SJCRH30 (cell line): ENCODE results near the gene SUN1. TPM values are rescaled to one million over a fixed set of nuclear protein-coding genes. Genes with fewer than 3 reads are reported as not detected.
"Not testable (repeated sequence)": the region's sequence is repeated elsewhere in the genome, so short reads cannot be mapped to it uniquely, and the experiment has no call there.

Experiments
- DNase-seq, 2 experiments: peaks; one replicate each; pipeline ENCODE4 v3.0.0-alpha.2; 2015 to 2020
- H3K27ac ChIP-seq: fragments of 250-450 bp; sonication (Bioruptor Pico); 2 replicates; pipeline ENCODE4 v1.5.1; 2020; ENCODE audit warnings: mild to moderate bottlenecking, moderate library complexity
- H3K27me3 ChIP-seq: fragments of 250-450 bp; sonication (Bioruptor Pico); 2 replicates; pipeline ENCODE4 v1.5.1; 2020; ENCODE audit warnings: mild to moderate bottlenecking, moderate library complexity
- H3K36me3 ChIP-seq: fragments of 250-450 bp; sonication (Bioruptor Pico); 2 replicates; pipeline ENCODE4 v1.5.1; 2020; ENCODE audit warnings: mild to moderate bottlenecking, moderate library complexity
- H3K4me1 ChIP-seq: fragments of 250-450 bp; sonication (Bioruptor Pico); 2 replicates; pipeline ENCODE4 v1.5.1; 2020; ENCODE audit warnings: mild to moderate bottlenecking, moderate library complexity
- H3K4me3 ChIP-seq: fragments of 250-450 bp; sonication (Bioruptor Pico); 2 replicates; pipeline ENCODE4 v1.5.1; 2020; ENCODE audit warnings: mild to moderate bottlenecking, moderate library complexity
- H3K9me3 ChIP-seq: fragments of 250-450 bp; sonication (Bioruptor Pico); replicated peaks from 2 replicates; pipeline ENCODE4 v1.5.1; 2020; ENCODE audit warnings: mild to moderate bottlenecking, moderate library complexity
- total RNA-seq: library from RNA; depleted of rRNA; stranded (reverse); fragments of >200 nt; shearing (Covaris generic); gene quantifications from 2 replicates; pipeline ENCODE4 v1.2.3, GENCODE V29; 2014

SUN1 gene
- total RNA-seq, 1 experiment from 2014 or later: 83.3 TPM

- H3K27me3 ChIP-seq: no peaks in the 10 kb centered on the region
- peaks cover 12% of the 10 kb centered on the region for H3K4me1 ChIP-seq
- H3K27ac ChIP-seq: no peak overlapping the region
- H3K4me3 ChIP-seq: no peak overlapping the region
- DNase-seq: no peak
- no peaks in the 10 kb centered on the region for H3K9me3 ChIP-seq
- no peaks in the 10 kb centered on the region for H3K36me3 ChIP-seq
Measured at GRCh38 chr7:800692-801091, 31.6 kb upstream of the SUN1 start.

- not testable (repeated sequence) for H3K9me3 ChIP-seq, H3K4me3 ChIP-seq, H3K36me3 ChIP-seq, DNase-seq, H3K27me3 ChIP-seq
- Histone ChIP-seq H3K4me1 (peaks cover 12% of the 10 kb centered on the region), H3K27ac (peak overlapping the region; percentile 32; the same call in 1 of the 2 replicates)
Measured at GRCh38 chr7:801351-801750, 30.9 kb upstream of the SUN1 start.

GRCh38 chr7:801940-802381 is 30.3 kb upstream of the SUN1 start:
- Histone ChIP-seq H3K36me3 (no peaks in the 10 kb centered on the region), H3K27me3 (no peaks in the 10 kb centered on the region), H3K4me1 (peaks cover 10% of the 10 kb centered on the region), H3K9me3 (no peaks in the 10 kb centered on the region), H3K27ac (peak overlapping the region; percentile 32; the same call in 1 of the 2 replicates), H3K4me3 (peak overlapping the region; percentile 31)
- DNase-seq: peak; percentile 87 to 88

- no peaks in the 10 kb centered on the region for H3K9me3 ChIP-seq
- no peak for DNase-seq
- H3K36me3 ChIP-seq: no peaks in the 10 kb centered on the region
- peak overlapping the region; percentile 31 for H3K4me3 ChIP-seq
- H3K27ac ChIP-seq: peak overlapping the region; percentile 32; the same call in 1 of the 2 replicates
- H3K4me1 ChIP-seq: peaks cover 5% of the 10 kb centered on the region; the same call in 1 of the 2 replicates
- no peaks in the 10 kb centered on the region for H3K27me3 ChIP-seq
Measured at GRCh38 chr7:802500-803242, 29.6 kb upstream of the SUN1 start.

GRCh38 chr7:803243-803635 is 29.0 kb upstream of the SUN1 start:
- Histone ChIP-seq H3K36me3 (no peaks in the 10 kb centered on the region), H3K9me3 (no peaks in the 10 kb centered on the region), H3K4me3 (no peak overlapping the region), H3K27ac (no peak overlapping the region), H3K4me1 (no peaks in the 10 kb centered on the region), H3K27me3 (no peaks in the 10 kb centered on the region)
- no peak for DNase-seq

GRCh38 chr7:803796-804195 is 28.5 kb upstream of the SUN1 start:
- not testable (repeated sequence) for H3K9me3 ChIP-seq, H3K27me3 ChIP-seq, H3K36me3 ChIP-seq, H3K4me3 ChIP-seq, H3K27ac ChIP-seq, H3K4me1 ChIP-seq, DNase-seq

GRCh38 chr7:805261-805660 is 27.0 kb upstream of the SUN1 start:
- no peak for DNase-seq
- Histone ChIP-seq H3K36me3 (no peaks in the 10 kb centered on the region), H3K9me3 (no peaks in the 10 kb centered on the region), H3K4me1 (no peaks in the 10 kb centered on the region), H3K27ac (no peak overlapping the region), H3K27me3 (no peaks in the 10 kb centered on the region), H3K4me3 (no peak overlapping the region)

- H3K9me3 ChIP-seq: no peaks in the 10 kb centered on the region
- no peak overlapping the region for H3K27ac ChIP-seq
- H3K4me1 ChIP-seq: peaks cover 4% of the 10 kb centered on the region
- H3K4me3 ChIP-seq: no peak overlapping the region
- H3K27me3 ChIP-seq: no peaks in the 10 kb centered on the region
- DNase-seq: no peak
- H3K36me3 ChIP-seq: no peaks in the 10 kb centered on the region
Measured at GRCh38 chr7:815284-816216, 16.7 kb upstream of the SUN1 start.

GRCh38 chr7:816300-816750 is 16.0 kb upstream of the SUN1 start:
- peak; percentile 91 to 92 for DNase-seq
- Histone ChIP-seq H3K27me3 (no peaks in the 10 kb centered on the region), H3K4me1 (peaks cover 4% of the 10 kb centered on the region), H3K36me3 (no peaks in the 10 kb centered on the region), H3K27ac (no peak overlapping the region), H3K4me3 (peak overlapping the region; percentile 74), H3K9me3 (no peaks in the 10 kb centered on the region)

GRCh38 chr7:816751-817671 is 15.3 kb upstream of the SUN1 start:
- Histone ChIP-seq H3K27me3 (no peaks in the 10 kb centered on the region), H3K9me3 (no peaks in the 10 kb centered on the region), H3K4me1 (peaks cover 4% of the 10 kb centered on the region), H3K36me3 (no peaks in the 10 kb centered on the region), H3K4me3 (peak overlapping the region; percentile 74), H3K27ac (peak overlapping the region; percentile 44)
- peak; percentile 12 to 25 for DNase-seq

GRCh38 chr7:818031-818699 is 14.1 kb upstream of the SUN1 start:
- Histone ChIP-seq H3K4me1 (no peaks in the 10 kb centered on the region), H3K4me3 (no peak overlapping the region), H3K27ac (no peak overlapping the region), H3K27me3 (no peaks in the 10 kb centered on the region), H3K9me3 (no peaks in the 10 kb centered on the region), H3K36me3 (no peaks in the 10 kb centered on the region)
- DNase-seq: peak; percentile 31 to 60

- Histone ChIP-seq H3K27ac (no peak overlapping the region), H3K4me1 (no peaks in the 10 kb centered on the region), H3K9me3 (no peaks in the 10 kb centered on the region), H3K36me3 (0 out of 2 replicates have a peak, but pooled peaks cover under 1% of the 10 kb centered on the region), H3K4me3 (no peak overlapping the region), H3K27me3 (no peaks in the 10 kb centered on the region)
- DNase-seq: no peak
Measured at GRCh38 chr7:820341-820740, 11.9 kb upstream of the SUN1 start.

- H3K4me1 ChIP-seq: no peaks in the 10 kb centered on the region
- no peak for DNase-seq
- H3K9me3 ChIP-seq: no peaks in the 10 kb centered on the region
- no peak overlapping the region for H3K4me3 ChIP-seq
- H3K36me3 ChIP-seq: peaks cover 3% of the 10 kb centered on the region; the same call in 1 of the 2 replicates
- no peak overlapping the region for H3K27ac ChIP-seq
- no peaks in the 10 kb centered on the region for H3K27me3 ChIP-seq
Measured at GRCh38 chr7:821688-822087, 10.6 kb upstream of the SUN1 start.
